Calu3 (cell line): ENCODE data around the gene KCNQ5. TPM values are rescaled to one million over a fixed set of nuclear protein-coding genes. Genes with fewer than 3 reads are reported as not detected.

Experiments
- BruUV-seq: library from RNA; stranded (reverse); fragments of 400-500 nt; replicated peaks from 2 replicates; lab custom pipeline; 2021; lab: Mats Ljungman, UMichigan
- CTCF ChIA-PET: fragments of 300-600 bp; sonication (Branson Sonifier 250); formaldehyde crosslinking; loops from one replicate; lab custom pipeline; 2022; ENCODE audit warnings: antibody characterized with exemption; lab: Charles Lee
- DNase-seq: peaks from one replicate; pipeline ENCODE4 v3.0.0; 2022
- H3K27ac Mint-ChIP-seq: one replicate; pipeline ENCODE4 v1.8.0; 2022; ENCODE audit warnings: mixed read lengths; ENCODE audit not compliant: unreplicated experiment
- H3K27me3 Mint-ChIP-seq: one replicate; pipeline ENCODE4 v1.8.0; 2022; ENCODE audit warnings: mixed read lengths; ENCODE audit not compliant: unreplicated experiment
- H3K36me3 Mint-ChIP-seq: one replicate; pipeline ENCODE4 v1.8.0; 2022; ENCODE audit warnings: mild to moderate bottlenecking, moderate library complexity, mixed read lengths; ENCODE audit not compliant: insufficient read depth, unreplicated experiment
- H3K4me1 Mint-ChIP-seq: one replicate; pipeline ENCODE4 v1.8.0; 2022; ENCODE audit warnings: mild to moderate bottlenecking, low read depth, mixed read lengths; ENCODE audit not compliant: unreplicated experiment
- H3K4me3 Mint-ChIP-seq: one replicate; pipeline ENCODE4 v1.8.0; 2022; ENCODE audit warnings: mild to moderate bottlenecking, low read depth, moderate library complexity, mixed read lengths; ENCODE audit not compliant: unreplicated experiment
- H3K9me3 Mint-ChIP-seq: one replicate; pipeline ENCODE4 v1.8.0; 2022; ENCODE audit warnings: low read depth, mixed read lengths; ENCODE audit not compliant: unreplicated experiment
- intact Hi-C: fragments of 100-400 bp; cut with micrococcal nuclease; formaldehyde crosslinking; loops from one replicate; pipeline ENCODE4 v1.10.0; 2022; ENCODE audit not compliant: unreplicated experiment
- total RNA-seq: library from RNA; stranded (reverse); gene quantifications from 2 replicates; pipeline ENCODE4 v1.2.3, GENCODE V29; 2022
- TF ChIP-seq, protein P1 (sequence below): fragments of 200-600 bp; IDR thresholded peaks from one replicate; pipeline ENCODE4 v1.8.0; 2022; ENCODE audit warnings: antibody characterized with exemption; ENCODE audit not compliant: unreplicated experiment

Gene KCNQ5
- total RNA-seq, 1 experiment from 2014 or later: not detected

DNA sequence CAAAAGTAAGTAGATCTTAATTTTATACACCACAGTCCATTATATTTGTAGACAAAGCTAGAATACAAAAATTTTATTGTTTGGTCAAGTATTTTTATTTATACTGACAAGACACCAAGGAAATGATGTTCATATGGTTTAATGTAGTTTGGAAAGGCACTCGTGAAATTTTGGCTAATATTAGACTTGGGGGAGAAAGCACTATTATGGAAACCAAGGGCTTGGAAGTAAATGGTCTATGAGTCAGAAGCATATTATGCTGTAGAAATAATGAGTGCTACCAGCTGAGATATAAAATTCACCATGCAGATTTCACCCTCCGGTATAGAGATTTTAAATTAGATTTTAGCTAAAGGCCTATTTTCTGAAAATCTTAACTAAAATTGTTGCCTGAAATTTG, 233.6 kb downstream of the KCNQ5 start:
- BruUV-seq: no TSS peak
- no peak for DNase-seq
- H3K9me3 Mint-ChIP-seq: no peaks in the 10 kb centered on the region
- H3K36me3 Mint-ChIP-seq: no peaks in the 10 kb centered on the region
- CTCF ChIA-PET: no interaction called here
- intact Hi-C loops: no loop called here
- TF ChIP-seq, protein P1, sequence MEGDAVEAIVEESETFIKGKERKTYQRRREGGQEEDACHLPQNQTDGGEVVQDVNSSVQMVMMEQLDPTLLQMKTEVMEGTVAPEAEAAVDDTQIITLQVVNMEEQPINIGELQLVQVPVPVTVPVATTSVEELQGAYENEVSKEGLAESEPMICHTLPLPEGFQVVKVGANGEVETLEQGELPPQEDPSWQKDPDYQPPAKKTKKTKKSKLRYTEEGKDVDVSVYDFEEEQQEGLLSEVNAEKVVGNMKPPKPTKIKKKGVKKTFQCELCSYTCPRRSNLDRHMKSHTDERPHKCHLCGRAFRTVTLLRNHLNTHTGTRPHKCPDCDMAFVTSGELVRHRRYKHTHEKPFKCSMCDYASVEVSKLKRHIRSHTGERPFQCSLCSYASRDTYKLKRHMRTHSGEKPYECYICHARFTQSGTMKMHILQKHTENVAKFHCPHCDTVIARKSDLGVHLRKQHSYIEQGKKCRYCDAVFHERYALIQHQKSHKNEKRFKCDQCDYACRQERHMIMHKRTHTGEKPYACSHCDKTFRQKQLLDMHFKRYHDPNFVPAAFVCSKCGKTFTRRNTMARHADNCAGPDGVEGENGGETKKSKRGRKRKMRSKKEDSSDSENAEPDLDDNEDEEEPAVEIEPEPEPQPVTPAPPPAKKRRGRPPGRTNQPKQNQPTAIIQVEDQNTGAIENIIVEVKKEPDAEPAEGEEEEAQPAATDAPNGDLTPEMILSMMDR: no peak
- H3K4me1 Mint-ChIP-seq: no peaks in the 10 kb centered on the region
- H3K27me3 Mint-ChIP-seq: no peaks in the 10 kb centered on the region
- no peak overlapping the region for H3K27ac Mint-ChIP-seq
- no peak overlapping the region for H3K4me3 Mint-ChIP-seq

DNA sequence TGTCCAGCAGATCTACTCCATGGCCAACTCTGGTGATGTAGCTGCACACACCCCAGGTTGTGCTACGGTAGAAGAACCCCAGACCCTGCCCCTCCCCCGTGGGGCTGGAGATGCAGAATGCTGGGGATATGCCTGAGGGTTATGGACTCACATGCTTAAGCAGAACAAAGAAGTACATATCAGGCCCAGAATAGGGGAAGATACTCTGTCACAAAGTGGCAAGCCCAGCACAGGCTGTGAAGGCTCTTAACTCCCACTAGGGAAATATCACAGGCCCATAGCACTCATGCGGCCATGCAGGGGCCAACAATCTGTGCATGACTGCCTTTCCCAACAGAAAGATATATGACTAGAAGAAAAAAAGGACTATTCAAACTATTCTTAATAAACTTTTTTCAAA, 234.9 kb downstream of the KCNQ5 start:
- CTCF ChIA-PET: no interaction called here

DNA sequence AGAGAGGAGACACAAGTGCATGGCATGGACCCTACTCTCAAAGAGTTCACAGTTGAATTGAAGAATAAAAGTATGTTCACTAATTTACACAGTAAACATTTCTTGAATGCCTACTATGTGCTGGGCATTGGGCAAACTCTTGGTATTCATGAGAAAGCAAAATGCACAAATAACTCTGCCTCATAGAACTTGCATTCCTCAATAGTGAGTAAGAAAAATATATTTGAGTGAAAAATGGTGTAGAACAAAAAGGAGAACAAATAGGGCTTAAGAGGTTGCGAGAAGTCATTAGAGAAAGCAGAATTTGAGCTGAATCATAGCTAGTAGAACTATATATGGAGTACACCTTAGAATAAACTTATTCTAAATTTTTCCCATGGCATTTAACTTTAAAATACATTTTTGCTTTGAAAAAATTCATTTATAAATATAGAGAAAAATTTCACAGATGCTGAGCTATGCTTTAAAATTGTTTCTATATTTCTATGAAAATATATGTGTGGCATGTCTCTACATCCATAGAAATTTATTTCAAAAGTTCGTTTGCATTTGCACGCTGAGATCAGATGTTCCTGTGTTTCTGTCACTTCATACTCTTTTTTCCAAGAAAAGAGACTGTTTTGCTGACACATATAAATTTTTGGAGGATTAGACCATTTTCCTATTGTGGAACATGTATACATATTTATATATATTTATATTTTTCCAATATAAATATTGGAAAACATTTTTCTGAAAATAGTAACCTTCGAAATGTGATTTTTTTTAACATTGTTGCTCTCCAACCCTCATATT, 236.1 kb downstream of the KCNQ5 start:
- no peak for DNase-seq
- TF ChIP-seq, protein P1: no peak
- intact Hi-C loops: no loop called here
- Mint-ChIP-seq H3K27me3 (no peaks in the 10 kb centered on the region), H3K9me3 (no peaks in the 10 kb centered on the region), H3K4me1 (peaks cover 11% of the 10 kb centered on the region), H3K27ac (no peak overlapping the region), H3K36me3 (no peaks in the 10 kb centered on the region), H3K4me3 (no peak overlapping the region)
- BruUV-seq: no TSS peak
- CTCF ChIA-PET: no interaction called here

More for the DNA sequence above, 234.9 kb downstream of the KCNQ5 start:
- BruUV-seq: no TSS peak
- no peaks in the 10 kb centered on the region for H3K9me3 Mint-ChIP-seq
- no peaks in the 10 kb centered on the region for H3K27me3 Mint-ChIP-seq
- DNase-seq: no peak
- TF ChIP-seq, protein P1: no peak
- H3K36me3 Mint-ChIP-seq: no peaks in the 10 kb centered on the region
- peaks cover 3% of the 10 kb centered on the region for H3K4me1 Mint-ChIP-seq
- no peak overlapping the region for H3K27ac Mint-ChIP-seq
- H3K4me3 Mint-ChIP-seq: no peak overlapping the region
- intact Hi-C loops: no loop called here

DNA sequence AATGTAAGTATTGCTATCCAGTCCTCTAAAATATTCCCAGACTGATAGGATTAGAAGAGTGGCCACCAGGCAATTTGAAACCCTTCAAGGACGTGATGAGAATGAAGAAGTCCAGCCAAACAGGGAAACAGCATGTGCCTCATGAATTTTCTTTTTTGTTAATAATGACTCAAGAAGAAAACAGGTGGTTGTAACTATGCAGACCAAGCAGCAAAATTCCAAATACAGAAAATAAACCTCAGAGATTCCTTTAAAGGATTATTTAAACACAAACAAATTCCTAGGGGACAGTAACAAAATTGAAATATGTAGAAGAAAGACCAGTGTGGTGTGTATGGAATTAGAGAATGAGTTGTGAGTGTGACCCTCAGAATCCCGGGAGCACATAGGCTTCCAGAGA, 239.2 kb downstream of the KCNQ5 start:
- BruUV-seq: no TSS peak
- no peaks in the 10 kb centered on the region for H3K36me3 Mint-ChIP-seq
- CTCF ChIA-PET: interaction anchor here (0.7 to 1.1 kb wide), 2 partner anchors 13 kb away, joined by 3 to 4 read pairs; no protein-coding TSS in a partner anchor
- TF ChIP-seq, protein P1: no peak
- intact Hi-C loops: no loop called here
- H3K4me3 Mint-ChIP-seq: no peak overlapping the region
- no peaks in the 10 kb centered on the region for H3K9me3 Mint-ChIP-seq
- no peaks in the 10 kb centered on the region for H3K27me3 Mint-ChIP-seq
- DNase-seq: no peak
- H3K27ac Mint-ChIP-seq: no peak overlapping the region
- H3K4me1 Mint-ChIP-seq: peaks cover 11% of the 10 kb centered on the region
